PFSK-1 (cell line): ENCODE results near the gene OR4E1.

Experiments used
- FOXP2 ChIP-seq: optimal IDR thresholded peaks from 2 replicates; pipeline ENCODE3; 2011; ENCODE audit warnings: borderline replicate concordance, control low read depth, inconsistent platforms; ENCODE audit not compliant: insufficient read depth; ENCODE audit errors: extremely low read length, extremely low read depth
- POLR2AphosphoS5 ChIP-seq: IDR thresholded peaks from 2 replicates; pipeline ENCODE4 v1.6.1; 2012; ENCODE audit warnings: low read depth, mild to moderate bottlenecking, control low read depth, low read length, moderate library complexity
- SIN3A ChIP-seq: IDR thresholded peaks from 2 replicates; pipeline ENCODE4 v1.6.1; 2012; ENCODE audit warnings: mild to moderate bottlenecking, low read length, moderate library complexity, borderline replicate concordance; ENCODE audit not compliant: insufficient read depth
- TAF1 ChIP-seq: IDR thresholded peaks from 2 replicates; pipeline ENCODE4 v1.6.1; 2012; ENCODE audit warnings: low read length, control low read depth, borderline replicate concordance; ENCODE audit not compliant: insufficient read depth
- TF ChIP-seq, protein P1 (sequence below), 2 experiments: IDR thresholded peaks; 2 replicates each; pipeline versions ENCODE4 v1.6.1 to v1.8.0; 2011 to 2012; ENCODE audit warnings: low read depth in 2 of 2, low read length in 2 of 2, control low read depth in 1 of 2, inconsistent platforms in 1 of 2, mild to moderate bottlenecking in 1 of 2, moderate library complexity in 1 of 2; ENCODE audit not compliant: insufficient read depth in 1 of 2

The OR4E1 gene

DNA sequence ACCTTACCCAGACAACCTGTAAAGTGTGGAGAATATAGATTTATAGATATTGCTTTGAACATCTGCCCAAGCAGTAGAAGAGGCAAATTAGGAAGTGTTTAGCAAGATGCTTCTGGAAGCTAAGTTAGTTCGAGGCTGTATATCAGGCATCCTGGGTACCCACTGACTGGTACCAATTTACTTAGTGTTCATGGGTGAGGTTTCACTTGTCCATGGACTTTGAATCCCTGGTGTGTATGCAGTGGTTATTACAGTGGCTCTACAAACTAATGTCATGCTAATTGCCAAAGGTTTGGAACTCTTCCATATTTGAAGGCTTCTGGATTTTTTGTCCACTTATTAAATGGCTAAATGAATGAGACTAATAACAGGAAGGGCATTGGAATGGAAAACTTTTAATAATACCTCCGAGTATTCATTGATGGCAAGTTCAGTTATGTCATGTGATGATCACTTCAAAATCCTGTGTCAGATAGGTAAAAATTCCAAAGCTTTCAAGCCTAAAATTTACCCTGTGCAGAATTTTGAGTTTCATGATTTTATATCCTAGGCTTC, 20.2 kb downstream of the OR4E1 start, which contains the start of gene OR4E2:
Gene OR4E2, plus strand, starts transcription at position 505 of the 555 bp plus-strand sequence. CDS start 11,248 bp downstream, outside the sequence.
- TF ChIP-seq POLR2AphosphoS5, result no peak
- no peak for TF ChIP-seq FOXP2
- TF ChIP-seq SIN3A, result no peak
- TF ChIP-seq, protein P1, sequence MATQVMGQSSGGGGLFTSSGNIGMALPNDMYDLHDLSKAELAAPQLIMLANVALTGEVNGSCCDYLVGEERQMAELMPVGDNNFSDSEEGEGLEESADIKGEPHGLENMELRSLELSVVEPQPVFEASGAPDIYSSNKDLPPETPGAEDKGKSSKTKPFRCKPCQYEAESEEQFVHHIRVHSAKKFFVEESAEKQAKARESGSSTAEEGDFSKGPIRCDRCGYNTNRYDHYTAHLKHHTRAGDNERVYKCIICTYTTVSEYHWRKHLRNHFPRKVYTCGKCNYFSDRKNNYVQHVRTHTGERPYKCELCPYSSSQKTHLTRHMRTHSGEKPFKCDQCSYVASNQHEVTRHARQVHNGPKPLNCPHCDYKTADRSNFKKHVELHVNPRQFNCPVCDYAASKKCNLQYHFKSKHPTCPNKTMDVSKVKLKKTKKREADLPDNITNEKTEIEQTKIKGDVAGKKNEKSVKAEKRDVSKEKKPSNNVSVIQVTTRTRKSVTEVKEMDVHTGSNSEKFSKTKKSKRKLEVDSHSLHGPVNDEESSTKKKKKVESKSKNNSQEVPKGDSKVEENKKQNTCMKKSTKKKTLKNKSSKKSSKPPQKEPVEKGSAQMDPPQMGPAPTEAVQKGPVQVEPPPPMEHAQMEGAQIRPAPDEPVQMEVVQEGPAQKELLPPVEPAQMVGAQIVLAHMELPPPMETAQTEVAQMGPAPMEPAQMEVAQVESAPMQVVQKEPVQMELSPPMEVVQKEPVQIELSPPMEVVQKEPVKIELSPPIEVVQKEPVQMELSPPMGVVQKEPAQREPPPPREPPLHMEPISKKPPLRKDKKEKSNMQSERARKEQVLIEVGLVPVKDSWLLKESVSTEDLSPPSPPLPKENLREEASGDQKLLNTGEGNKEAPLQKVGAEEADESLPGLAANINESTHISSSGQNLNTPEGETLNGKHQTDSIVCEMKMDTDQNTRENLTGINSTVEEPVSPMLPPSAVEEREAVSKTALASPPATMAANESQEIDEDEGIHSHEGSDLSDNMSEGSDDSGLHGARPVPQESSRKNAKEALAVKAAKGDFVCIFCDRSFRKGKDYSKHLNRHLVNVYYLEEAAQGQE (IDR thresholded peaks at IDR 0.05; ENCODE audit: insufficient read depth in 1 of 2, low read depth in 2 of 2, low read length in 2 of 2), result no peak
- TF ChIP-seq TAF1, result no peak

- TF ChIP-seq POLR2AphosphoS5 (no peak), TAF1 (no peak), SIN3A (no peak), FOXP2 (no peak)
- TF ChIP-seq, protein P1 (IDR thresholded peaks at IDR 0.05; ENCODE audit: insufficient read depth in 1 of 2, low read depth in 2 of 2, low read length in 2 of 2), result no peak
Measured at GRCh38 chr14:21652209-21652808, 21.3 kb downstream of the OR4E1 start.

- TF ChIP-seq, protein P1 (IDR thresholded peaks at IDR 0.05; ENCODE audit: insufficient read depth in 1 of 2, low read depth in 2 of 2, low read length in 2 of 2), result no peak
- TF ChIP-seq POLR2AphosphoS5 (no peak), SIN3A (no peak), TAF1 (no peak), FOXP2 (no peak)
Measured at GRCh38 chr14:21647380-21647779, 26.2 kb downstream of the OR4E1 start.

DNA sequence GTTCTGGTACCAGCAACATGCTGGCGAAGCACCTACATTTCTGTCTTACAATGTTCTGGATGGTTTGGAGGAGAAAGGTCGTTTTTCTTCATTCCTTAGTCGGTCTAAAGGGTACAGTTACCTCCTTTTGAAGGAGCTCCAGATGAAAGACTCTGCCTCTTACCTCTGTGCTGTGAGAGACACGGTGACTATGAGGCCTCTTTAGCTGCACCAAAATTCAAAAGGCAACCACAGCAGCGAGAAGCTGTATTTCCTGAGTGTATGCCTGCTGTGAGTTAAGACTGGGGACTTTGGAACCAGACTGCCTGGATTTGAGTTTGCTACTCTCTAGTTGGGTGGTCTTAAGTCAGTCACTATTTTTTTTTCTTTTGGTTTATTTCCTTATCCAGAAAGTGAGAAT, 30.2 kb downstream of the OR4E1 start:
- TF ChIP-seq POLR2AphosphoS5 (no peak), TAF1 (no peak), SIN3A (no peak)
- TF ChIP-seq, protein P1 (IDR thresholded peaks at IDR 0.05; ENCODE audit: insufficient read depth in 1 of 2, low read depth in 2 of 2, low read length in 2 of 2), result no peak
